Right lobe of liver (tissue), 6 donors: ENCODE data around the gene RTCA. TPM values are rescaled to one million over a fixed set of nuclear protein-coding genes. Genes with fewer than 3 reads are reported as not detected.
"Not testable (repeated sequence)": the region's sequence is repeated elsewhere in the genome, so short reads cannot be mapped to it uniquely, and the experiment has no call there.

Source experiments
- ATAC-seq, 4 donors: fragments of 200-7000 bp; cut with Tn5 transposase; one replicate each; pipeline ENCODE4 v1.9.1; 2020; ENCODE audit warnings: mild to moderate bottlenecking in 4 of 4, moderate library complexity in 4 of 4
- DNase-seq, 3 donors: peaks; one replicate each; pipeline ENCODE4 v3.0.0-alpha.2; 2020
- H3K27ac ChIP-seq, 3 donors: fragments of 200-600 bp; one replicate each; pipeline ENCODE4 v1.8.0; 2022
- H3K27me3 ChIP-seq, 2 donors: fragments of 200-600 bp; one replicate each; pipeline ENCODE4 v1.8.0; 2022
- H3K36me3 ChIP-seq, 4 donors: fragments of 200-600 bp; sonication (generic) in 1 of 4; one replicate each; pipeline versions ENCODE4 v1.5.1 to v1.8.0; 2017 to 2022; ENCODE audit warnings: control low read depth in 1 of 4
- H3K4me1 ChIP-seq, 4 donors: fragments of 200-600 bp; sonication (generic) in 1 of 4; one replicate each; pipeline versions ENCODE4 v1.5.1 to v1.8.0; 2017 to 2022; ENCODE audit warnings: control low read depth in 1 of 4
- H3K4me3 ChIP-seq, 3 donors: fragments of 200-600 bp; one replicate each; pipeline ENCODE4 v1.8.0; 2022
- H3K9me3 ChIP-seq, 4 donors: fragments of 200-600 bp; sonication (generic) in 1 of 4; one replicate each; pipeline versions ENCODE4 v1.5.1 to v1.8.0; 2017 to 2022; ENCODE audit warnings: control low read depth in 1 of 4
- POLR2A ChIP-seq: fragments of 450-650 bp; IDR thresholded peaks from one replicate; pipeline ENCODE4 v1.6.1; 2017; ENCODE audit warnings: antibody characterized with exemption, mild to moderate bottlenecking
- WGBS: methylation state at CpG from one replicate; pipeline ENCODE4 v1.1.6; 2018; ENCODE audit warnings: low coverage, low lambda C conversion rate; ENCODE audit not compliant: insufficient coverage; ENCODE audit errors: missing lambda C conversion rate; 5-methylcytosine and 5-hydroxymethylcytosine counted together
- intact Hi-C, 2 donors: fragments of 100-400 bp; cut with DNase I; formaldehyde crosslinking; loops; one replicate each; pipeline versions ENCODE4 v1.11.2 to v1.14.1; 2022
- total RNA-seq, 6 experiments: library from RNA; depleted of rRNA in 2 of 6; stranded (reverse); fragments of >200 nt in 2 of 6; fragmentation: NEBNext Ultra II Directional in 3 of 6; extraction: Animal tissue kit (Norgen Biotek cat#: 25700) in 3 of 6; gene quantifications; one replicate each; pipeline versions ENCODE4 v1.1.0 to v1.2.4, GENCODE V29; 2016 to 2023
- TF ChIP-seq, protein P1 (sequence below), 4 donors: fragments of 200-600 bp in 3 of 4; fragments of 450-650 bp in 1 of 4; IDR thresholded peaks; one replicate each; pipeline versions ENCODE4 v1.5.1 to v1.8.0; 2016 to 2022; ENCODE audit warnings: antibody characterized with exemption in 4 of 4, mild to moderate bottlenecking in 2 of 4
- donor health status: DM: no; HTN: yes; CAD: no.
- donor health status: DM: no; HTN: no; CAD: no.
- donor health status: DM: no; HTN: no; CAD: no.
- donor health status: DM: no; HTN: yes; CAD: no.
- donor health status: DM: no; HTN: yes; CAD: no.

RTCA gene
- total RNA-seq, 6 experiments from 2014 or later, result 12.5 to 20.1 (median 14.7) TPM

DNA sequence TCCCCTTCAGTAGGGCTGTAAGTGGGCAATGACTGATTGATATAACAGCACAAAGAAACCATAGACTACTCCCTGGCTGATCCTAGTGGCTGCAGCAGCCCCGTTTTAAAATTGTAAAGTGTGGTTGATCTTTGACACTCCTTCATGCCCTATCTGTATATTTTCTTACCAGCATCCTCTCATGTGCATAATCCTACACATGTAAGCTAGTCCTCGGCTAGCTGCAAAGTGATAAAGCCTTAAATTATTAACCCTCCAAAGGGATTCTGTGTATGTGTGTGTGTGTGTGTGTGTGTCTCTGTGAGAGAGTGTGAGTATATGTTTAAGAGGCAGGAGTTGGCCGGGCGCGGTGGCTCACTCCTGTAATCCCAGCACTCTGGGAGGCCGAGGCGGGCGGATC lies 55.5 kb downstream of the RTCA start:
- Histone ChIP-seq H3K36me3 (no peaks in the 10 kb centered on the region), H3K4me3 (no peak overlapping the region), H3K27ac (no peak overlapping the region), H3K9me3 (no peaks in the 10 kb centered on the region), H3K27me3 (no peaks in the 10 kb centered on the region), H3K4me1 (peaks cover 0 to 16% (median 2%) of the 10 kb centered on the region in 4 donors)
- intact Hi-C loops, result no loop called here
- no peak for DNase-seq
- WGBS, result 87% methylated on average over 7 of the region's 8 CpGs
- no peak for TF ChIP-seq POLR2A
- TF ChIP-seq, protein P1, sequence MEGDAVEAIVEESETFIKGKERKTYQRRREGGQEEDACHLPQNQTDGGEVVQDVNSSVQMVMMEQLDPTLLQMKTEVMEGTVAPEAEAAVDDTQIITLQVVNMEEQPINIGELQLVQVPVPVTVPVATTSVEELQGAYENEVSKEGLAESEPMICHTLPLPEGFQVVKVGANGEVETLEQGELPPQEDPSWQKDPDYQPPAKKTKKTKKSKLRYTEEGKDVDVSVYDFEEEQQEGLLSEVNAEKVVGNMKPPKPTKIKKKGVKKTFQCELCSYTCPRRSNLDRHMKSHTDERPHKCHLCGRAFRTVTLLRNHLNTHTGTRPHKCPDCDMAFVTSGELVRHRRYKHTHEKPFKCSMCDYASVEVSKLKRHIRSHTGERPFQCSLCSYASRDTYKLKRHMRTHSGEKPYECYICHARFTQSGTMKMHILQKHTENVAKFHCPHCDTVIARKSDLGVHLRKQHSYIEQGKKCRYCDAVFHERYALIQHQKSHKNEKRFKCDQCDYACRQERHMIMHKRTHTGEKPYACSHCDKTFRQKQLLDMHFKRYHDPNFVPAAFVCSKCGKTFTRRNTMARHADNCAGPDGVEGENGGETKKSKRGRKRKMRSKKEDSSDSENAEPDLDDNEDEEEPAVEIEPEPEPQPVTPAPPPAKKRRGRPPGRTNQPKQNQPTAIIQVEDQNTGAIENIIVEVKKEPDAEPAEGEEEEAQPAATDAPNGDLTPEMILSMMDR (IDR thresholded peaks at IDR 0.05), result no peak
- no peak for ATAC-seq

DNA sequence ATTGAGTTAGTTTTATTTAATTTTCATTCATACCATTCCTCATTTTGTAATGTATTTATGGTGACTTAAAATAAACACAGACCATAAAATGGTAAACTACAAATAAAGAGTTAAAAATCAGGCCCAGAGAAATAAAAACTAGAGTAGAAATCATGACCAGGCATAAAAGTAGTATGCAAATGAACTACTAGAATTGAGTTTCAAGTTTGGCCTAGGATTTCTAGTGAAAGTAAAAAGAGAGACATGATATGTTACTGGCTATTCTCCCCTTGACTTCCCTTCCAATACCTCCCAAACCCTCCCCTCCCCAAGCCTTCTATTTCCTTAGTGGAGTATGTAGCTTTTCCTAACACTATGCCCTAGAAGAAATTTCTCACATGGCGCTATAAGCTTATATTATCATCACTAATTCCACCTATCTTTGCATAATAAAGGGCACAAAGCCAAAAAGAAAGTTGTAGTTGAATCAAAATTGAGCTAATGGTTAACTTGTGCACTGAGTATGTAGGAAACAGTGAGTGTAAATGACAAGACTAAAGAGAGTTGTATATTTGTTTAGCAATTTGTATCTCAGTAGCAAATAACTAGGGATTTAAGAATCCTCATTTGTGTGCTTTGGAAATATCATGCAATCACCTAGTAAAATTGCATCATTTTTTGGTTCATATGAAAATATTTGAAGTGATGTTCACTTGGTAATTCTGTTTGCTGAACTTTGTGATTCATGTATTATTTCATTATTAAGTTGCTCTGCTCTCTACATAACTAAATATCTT lies 56.6 kb downstream of the RTCA start:
- ATAC-seq (peak; percentile 62 to 91 (median 84)), DNase-seq (no peak)

DNA sequence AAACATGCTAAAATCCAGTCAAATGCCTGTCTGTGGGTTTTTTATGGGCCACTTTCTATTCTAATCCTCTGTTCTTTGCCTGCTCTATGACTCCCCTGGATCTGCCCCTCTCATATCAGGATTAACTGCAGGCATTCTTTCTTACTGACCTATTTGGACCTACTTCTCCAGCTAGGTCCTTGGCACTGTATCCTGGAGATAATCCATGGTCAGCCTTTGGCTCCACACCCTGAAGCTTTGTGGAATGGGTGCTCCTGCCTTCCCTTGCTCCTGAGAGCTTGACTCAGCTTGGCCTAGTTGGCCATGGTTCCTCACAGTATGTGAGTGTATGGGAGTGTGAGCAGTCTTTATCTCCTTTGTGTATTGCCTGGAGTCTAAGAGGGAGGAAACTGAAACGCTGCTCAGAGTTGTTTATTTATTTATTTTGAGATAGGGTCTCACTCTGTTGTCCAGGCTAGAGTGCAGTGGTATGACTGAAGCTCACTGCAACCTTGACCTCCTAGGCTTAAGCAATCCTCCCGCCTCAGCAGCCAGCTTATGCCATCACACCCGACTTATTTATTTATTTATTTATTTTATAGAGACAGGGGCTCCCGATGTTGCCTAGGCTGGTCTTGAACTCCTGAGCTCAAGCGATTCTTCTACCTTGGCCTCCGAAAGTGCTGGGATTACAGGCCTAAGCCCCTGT lies 57.5 kb downstream of the RTCA start:
- DNase-seq (peak in 1 of 3 donors; percentile 47), ATAC-seq (peak; percentile 52 to 89 (median 63))
- Histone ChIP-seq H3K36me3 (no peaks in the 10 kb centered on the region), H3K9me3 (no peaks in the 10 kb centered on the region), H3K4me3 (no peak overlapping the region), H3K27me3 (no peaks in the 10 kb centered on the region), H3K27ac (no peak overlapping the region), H3K4me1 (peaks cover 0 to 16% (median 2%) of the 10 kb centered on the region in 4 donors)
- intact Hi-C loops, result no loop called here
- 63% methylated on average over 6 of the region's 6 CpGs for WGBS
- TF ChIP-seq, protein P1 (IDR thresholded peaks at IDR 0.05), result no peak

More for the DNA sequence above, 56.6 kb downstream of the RTCA start:
- TF ChIP-seq, protein P1 (IDR thresholded peaks at IDR 0.05), result no peak
- TF ChIP-seq POLR2A, result no peak
- H3K27ac ChIP-seq, result no peak overlapping the region
- no peaks in the 10 kb centered on the region for H3K36me3 ChIP-seq
- WGBS, result 38% methylated on average over 1 of the region's 1 CpG
- no peaks in the 10 kb centered on the region for H3K27me3 ChIP-seq
- H3K4me1 ChIP-seq, result peaks cover 0 to 16% (median 2%) of the 10 kb centered on the region in 4 donors
- intact Hi-C loops, result no loop called here
- no peaks in the 10 kb centered on the region for H3K9me3 ChIP-seq
- H3K4me3 ChIP-seq, result no peak overlapping the region

DNA sequence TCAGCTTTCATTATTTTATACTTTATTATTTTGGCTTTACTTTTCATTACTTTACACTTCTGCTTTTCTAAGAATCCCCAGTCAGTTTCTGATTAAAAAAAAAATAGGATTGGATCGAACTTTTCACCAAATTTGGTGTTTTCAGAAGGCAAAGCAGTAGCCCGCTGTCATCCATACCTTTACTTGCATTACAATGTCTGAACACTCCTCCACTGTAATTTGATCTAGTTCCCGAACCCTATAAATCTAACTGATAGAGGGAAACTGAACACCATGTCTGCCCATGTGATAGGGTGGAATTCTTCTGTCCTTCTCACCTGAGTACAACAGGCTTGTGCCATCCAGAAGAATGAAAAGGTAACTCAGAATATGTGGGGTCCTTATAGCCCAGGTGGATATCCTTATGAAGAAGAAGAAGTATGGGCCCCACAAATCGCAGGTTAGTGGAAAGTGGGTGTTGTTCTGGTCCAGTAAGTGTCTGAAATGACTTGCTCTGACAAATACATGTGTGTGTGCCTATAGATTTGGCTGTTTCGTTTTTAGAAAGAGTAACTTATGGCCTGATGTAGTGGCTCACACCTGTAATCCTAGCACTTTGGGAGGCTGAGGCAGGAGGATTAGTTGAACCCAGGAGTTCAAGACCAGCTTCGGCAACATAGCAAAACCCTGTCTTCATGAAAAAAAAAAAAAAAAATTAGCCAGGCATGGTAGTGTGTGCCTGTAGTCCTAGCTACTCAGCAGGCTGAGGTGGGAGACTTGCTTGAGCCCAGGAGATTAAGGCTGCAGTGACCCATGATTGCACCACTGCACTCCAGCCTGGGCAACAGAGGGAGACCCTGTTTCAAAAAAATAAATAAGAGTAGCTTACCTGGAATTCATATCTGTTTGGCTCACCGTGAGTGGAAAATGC lies 59.7 kb downstream of the RTCA start:
- ATAC-seq (no peak), DNase-seq (no peak)
- Histone ChIP-seq H3K4me1 (peaks cover 0 to 16% (median 2%) of the 10 kb centered on the region in 4 donors), H3K27ac (no peak overlapping the region), H3K27me3 (no peaks in the 10 kb centered on the region), H3K9me3 (no peaks in the 10 kb centered on the region), H3K36me3 (no peaks in the 10 kb centered on the region), H3K4me3 (no peak overlapping the region)
- no peak for TF ChIP-seq POLR2A
- TF ChIP-seq, protein P1 (IDR thresholded peaks at IDR 0.05), result no peak
- intact Hi-C loops, result no loop called here
- WGBS, result 75% methylated on average over 7 of the region's 7 CpGs

DNA sequence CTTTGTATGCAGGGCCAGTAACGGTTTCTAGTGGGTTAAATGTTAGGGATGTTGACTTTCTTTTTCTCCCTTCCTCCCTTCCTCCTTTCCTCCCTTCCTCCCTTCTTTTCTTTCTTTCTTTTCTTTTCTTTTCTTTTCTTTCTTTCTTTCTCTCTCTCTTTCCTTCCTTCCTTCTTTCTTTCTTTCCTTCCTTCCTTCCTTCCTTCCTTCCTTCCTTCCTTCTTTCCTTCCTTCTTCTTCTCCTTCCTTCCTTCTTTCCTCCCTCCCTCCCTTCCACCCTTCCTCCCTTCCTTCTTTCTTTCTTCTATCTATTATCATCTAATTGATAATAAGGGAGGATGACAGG lies 60.3 kb downstream of the RTCA start:
- H3K4me3 ChIP-seq, H3K9me3 ChIP-seq, H3K36me3 ChIP-seq, H3K27ac ChIP-seq, H3K27me3 ChIP-seq, intact Hi-C loops, DNase-seq, ATAC-seq: not testable (repeated sequence)
- peaks cover 0 to 16% (median 2%) of the 10 kb centered on the region in 4 donors for H3K4me1 ChIP-seq
- WGBS, result 69% methylated on average over 1 of the region's 1 CpG
